Sigmoid colon (tissue), 4 donors: Measurements from ENCODE around the gene CFAP300.

Source experiments
- CTCF ChIP-seq, 4 experiments: fragments of 450-650 bp in 3 of 4; fragments of 200-600 bp in 1 of 4; IDR thresholded peaks; one replicate each; pipeline ENCODE4 v1.5.1; 2016 to 2019; ENCODE audit warnings: antibody characterized with exemption in 4 of 4, mild to moderate bottlenecking in 3 of 4, moderate library complexity in 2 of 4
- POLR2AphosphoS5 ChIP-seq, 4 donors: sonication (generic); formaldehyde crosslinking; IDR thresholded peaks; one replicate each; pipeline ENCODE4 v1.6.1; 2017; ENCODE audit warnings: antibody characterized with exemption in 4 of 4

- TF ChIP-seq POLR2AphosphoS5 (IDR thresholded peaks at IDR 0.05): no peak
- TF ChIP-seq CTCF (IDR thresholded peaks at IDR 0.05): no peak
Observed at GRCh38 chr11:102079625-102080024, 32.4 kb downstream of the CFAP300 start.
